CD4-positive, alpha-beta T cell treated with Interleukin-1 beta for 1 hour (primary cell): ENCODE data around the gene AK5.

Experiments used
- DNase-seq, 2 donors: peaks; one replicate each; pipeline ENCODE4 v3.0.0-alpha.2; 2020 to 2022

AK5 gene

DNA sequence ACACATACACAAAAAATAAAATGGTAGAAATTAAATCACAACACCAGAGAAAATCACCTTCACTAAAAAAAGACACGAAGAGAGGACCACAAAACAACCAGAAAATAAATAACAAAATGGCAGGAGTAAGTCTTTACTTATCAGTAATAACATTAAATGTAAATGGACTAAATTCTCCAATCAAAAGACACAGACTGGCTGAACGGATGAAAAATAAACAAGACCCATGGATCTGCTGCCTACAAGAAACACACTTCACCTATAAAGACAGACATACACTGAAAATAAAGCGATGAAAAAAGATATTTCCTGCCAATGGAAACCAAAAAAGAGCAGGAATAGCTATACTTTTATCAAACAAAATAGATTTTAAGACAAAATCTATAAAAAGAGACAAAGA, 327.1 kb downstream of the AK5 start:
- DNase-seq = no peak
